ENCODE results near the gene MTFR1L. TPM values are rescaled to one million over a fixed set of nuclear protein-coding genes. Genes with fewer than 3 reads are reported as not detected.

Gene MTFR1L
- total RNA-seq, 1 experiment from 2014 or later: 32.5 TPM

DNA sequence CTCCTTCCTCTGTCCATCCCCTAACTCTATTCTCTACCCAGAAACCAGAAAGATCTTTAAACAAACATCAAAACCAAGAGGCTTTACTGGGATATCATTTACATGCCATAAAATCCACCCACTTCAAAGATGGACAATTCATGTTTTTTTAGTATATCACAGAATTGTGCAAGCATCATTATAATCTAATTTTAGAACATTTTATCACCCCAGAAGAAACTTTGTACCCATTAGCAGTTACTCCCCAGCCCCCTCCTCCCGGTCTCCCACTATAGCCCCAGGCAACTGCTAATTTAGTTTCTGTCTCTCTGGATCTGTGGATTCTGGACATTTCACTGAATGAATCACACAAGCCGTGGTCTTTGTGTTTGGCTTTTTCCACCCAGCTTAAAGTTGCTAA lies 24.5 kb upstream of the MTFR1L start:
- no peak overlapping the region for H2BK5ac ChIP-seq (ENCODE audit: insufficient read length, low read length)
- H4K8ac ChIP-seq (replicated peaks; ENCODE audit: insufficient read length, low read depth, low read length): no peak overlapping the region
- H3K27ac ChIP-seq (ENCODE audit: insufficient read length, low read depth, low read length): no peak overlapping the region
- no peak overlapping the region for H3K9ac ChIP-seq (ENCODE audit: extremely low read depth, insufficient read length, low read length)
- no peak overlapping the region for H3K18ac ChIP-seq (ENCODE audit: insufficient read length, low read depth, low read length)
- no CpG with 5 or more reads among the region's 2 CpGs for WGBS (ENCODE audit: extremely low coverage, insufficient read length, low lambda C conversion rate)
- H2BK15ac ChIP-seq (ENCODE audit: low read depth, low read length): no peak overlapping the region
- no peak overlapping the region for H3K56ac ChIP-seq (ENCODE audit: insufficient read length, low read depth, low read length)
- H4K5ac ChIP-seq (ENCODE audit: insufficient read length, low read depth, low read length): no peak overlapping the region
- no peak overlapping the region for H2AK5ac ChIP-seq (ENCODE audit: insufficient read length, low read length)
- no peaks in the 10 kb centered on the region for H3K9me3 ChIP-seq (ENCODE audit: control insufficient read depth, low read depth, low read length)
- no peak overlapping the region for H2BK120ac ChIP-seq (ENCODE audit: low read depth, low read length, poor library complexity, severe bottlenecking)
- no peak overlapping the region for H3K23ac ChIP-seq (ENCODE audit: insufficient read length, low read depth, low read length)
- no peak overlapping the region for H3K4ac ChIP-seq (ENCODE audit: low read depth, low read length)
- no peaks in the 10 kb centered on the region for H4K20me1 ChIP-seq (ENCODE audit: control insufficient read depth, insufficient read depth, insufficient read length)
- Mint-ChIP-seq H3K4me3 (no peak overlapping the region), H3K9me3 (no peaks in the 10 kb centered on the region; a peak in 1 of 5 replicates), H3K36me3 (ENCODE audit: insufficient read depth in 1 of 3, low read depth in 3 of 3) (peaks cover 0 to 2% (median 1%) of the 10 kb centered on the region in 3 experiments; a peak in 1 of 7 replicates), H3K27ac (no peak overlapping the region), H3K4me1 (peaks cover 16 to 24% of the 10 kb centered on the region in 2 experiments), H3K27me3 (ENCODE audit: low read depth) (peaks cover 5% of the 10 kb centered on the region)
- H2BK20ac ChIP-seq (ENCODE audit: low read depth, low read length, poor library complexity, severe bottlenecking): no peak overlapping the region
- TF ChIP-seq, protein P1, sequence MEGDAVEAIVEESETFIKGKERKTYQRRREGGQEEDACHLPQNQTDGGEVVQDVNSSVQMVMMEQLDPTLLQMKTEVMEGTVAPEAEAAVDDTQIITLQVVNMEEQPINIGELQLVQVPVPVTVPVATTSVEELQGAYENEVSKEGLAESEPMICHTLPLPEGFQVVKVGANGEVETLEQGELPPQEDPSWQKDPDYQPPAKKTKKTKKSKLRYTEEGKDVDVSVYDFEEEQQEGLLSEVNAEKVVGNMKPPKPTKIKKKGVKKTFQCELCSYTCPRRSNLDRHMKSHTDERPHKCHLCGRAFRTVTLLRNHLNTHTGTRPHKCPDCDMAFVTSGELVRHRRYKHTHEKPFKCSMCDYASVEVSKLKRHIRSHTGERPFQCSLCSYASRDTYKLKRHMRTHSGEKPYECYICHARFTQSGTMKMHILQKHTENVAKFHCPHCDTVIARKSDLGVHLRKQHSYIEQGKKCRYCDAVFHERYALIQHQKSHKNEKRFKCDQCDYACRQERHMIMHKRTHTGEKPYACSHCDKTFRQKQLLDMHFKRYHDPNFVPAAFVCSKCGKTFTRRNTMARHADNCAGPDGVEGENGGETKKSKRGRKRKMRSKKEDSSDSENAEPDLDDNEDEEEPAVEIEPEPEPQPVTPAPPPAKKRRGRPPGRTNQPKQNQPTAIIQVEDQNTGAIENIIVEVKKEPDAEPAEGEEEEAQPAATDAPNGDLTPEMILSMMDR (conservative IDR thresholded peaks at IDR 0.05): no peak
- no peaks in the 10 kb centered on the region for H3K79me2 ChIP-seq (ENCODE audit: insufficient read depth, low read length)
- H3T11ph ChIP-seq (ENCODE audit: low read length): no peak overlapping the region
- no peak overlapping the region for H2AFZ ChIP-seq (ENCODE audit: low read length)
- no peak overlapping the region for H4K91ac ChIP-seq (ENCODE audit: insufficient read length, low read depth, low read length)
- no peaks in the 10 kb centered on the region for H3K4me1 ChIP-seq (ENCODE audit: insufficient read depth, low read length)
- H3K4me2 ChIP-seq (ENCODE audit: insufficient read depth, insufficient read length, low read length): no peak overlapping the region
- DNase-seq: no peak
- H3K23me2 ChIP-seq (ENCODE audit: insufficient read length, low read depth, low read length, poor library complexity, severe bottlenecking): no peaks in the 10 kb centered on the region
- H3K14ac ChIP-seq (ENCODE audit: insufficient read depth, low read length): no peak overlapping the region
- no peaks in the 10 kb centered on the region for H3K27me3 ChIP-seq (ENCODE audit: insufficient read depth, low read length)
- H2BK12ac ChIP-seq (ENCODE audit: insufficient read length, low read depth, low read length): no peak overlapping the region
- H3K79me1 ChIP-seq (ENCODE audit: insufficient read depth, low read depth, low read length, poor library complexity, severe bottlenecking): no peaks in the 10 kb centered on the region
